Stimulated activated CD4-positive, alpha-beta T cell treated with anti-CD3 and anti-CD28 coated beads, Interleukin-2, amount 100 ng/mL, for 48 hours (primary cell): Measurements from ENCODE around the gene CBLL2.
"Not testable (repeated sequence)": the region's sequence is repeated elsewhere in the genome, so short reads cannot be mapped to it uniquely, and the experiment has no call there.

Experiments
- DNase-seq, 2 donors: peaks; one replicate each; pipeline ENCODE4 v3.0.0-alpha.2; 2020

Gene CBLL2, protein sequence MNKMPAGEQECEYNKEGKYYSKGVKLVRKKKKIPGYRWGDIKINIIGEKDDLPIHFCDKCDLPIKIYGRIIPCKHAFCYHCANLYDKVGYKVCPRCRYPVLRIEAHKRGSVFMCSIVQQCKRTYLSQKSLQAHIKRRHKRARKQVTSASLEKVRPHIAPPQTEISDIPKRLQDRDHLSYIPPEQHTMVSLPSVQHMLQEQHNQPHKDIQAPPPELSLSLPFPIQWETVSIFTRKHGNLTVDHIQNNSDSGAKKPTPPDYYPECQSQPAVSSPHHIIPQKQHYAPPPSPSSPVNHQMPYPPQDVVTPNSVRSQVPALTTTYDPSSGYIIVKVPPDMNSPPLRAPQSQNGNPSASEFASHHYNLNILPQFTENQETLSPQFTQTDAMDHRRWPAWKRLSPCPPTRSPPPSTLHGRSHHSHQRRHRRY

DNA sequence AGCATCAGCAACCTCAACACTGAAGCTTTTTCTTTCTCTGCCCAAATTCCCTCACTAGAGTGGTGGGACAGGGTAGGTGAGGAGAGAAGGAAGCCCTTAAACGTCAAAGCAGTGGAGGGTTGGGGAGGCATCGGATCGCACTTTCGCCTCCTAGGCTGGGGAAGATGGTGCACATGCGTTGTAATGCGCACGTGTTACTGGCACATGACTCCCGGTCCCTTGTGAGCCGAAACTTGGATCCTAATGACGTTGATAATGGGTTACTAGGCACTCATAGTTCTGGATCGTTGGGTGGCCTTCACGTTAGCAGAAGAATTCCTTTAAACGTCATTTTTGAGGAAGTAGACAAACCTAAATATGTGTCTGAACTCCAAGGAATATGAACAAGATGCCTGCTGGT is at the start of gene CBLL2:
CBLL2 (plus strand) TSS at position 301 of the 400 bp plus-strand sequence; CDS start at position 380, 79 bp downstream.
- no peak for DNase-seq

DNA sequence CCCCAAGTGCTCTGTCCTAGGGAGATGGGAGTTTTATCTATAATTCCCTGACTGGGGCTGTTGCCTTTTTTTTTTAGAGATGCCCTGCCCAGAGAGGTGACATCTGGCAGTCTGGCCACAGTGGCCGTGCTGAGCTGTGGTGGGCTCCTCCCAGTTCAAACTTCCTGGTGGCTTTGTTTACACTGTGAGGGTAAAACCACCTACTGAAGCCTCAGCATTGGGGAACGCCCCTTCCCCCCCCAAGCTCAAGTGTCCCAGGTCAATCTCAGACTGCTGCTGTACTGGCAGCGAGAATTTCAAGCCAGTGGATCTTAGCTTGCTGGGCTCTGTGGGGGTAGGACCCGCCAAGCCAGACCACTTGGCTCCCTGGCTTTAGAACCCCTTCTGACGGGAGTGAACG is 38.3 kb upstream of the CBLL2 start:
- DNase-seq = no peak

DNA sequence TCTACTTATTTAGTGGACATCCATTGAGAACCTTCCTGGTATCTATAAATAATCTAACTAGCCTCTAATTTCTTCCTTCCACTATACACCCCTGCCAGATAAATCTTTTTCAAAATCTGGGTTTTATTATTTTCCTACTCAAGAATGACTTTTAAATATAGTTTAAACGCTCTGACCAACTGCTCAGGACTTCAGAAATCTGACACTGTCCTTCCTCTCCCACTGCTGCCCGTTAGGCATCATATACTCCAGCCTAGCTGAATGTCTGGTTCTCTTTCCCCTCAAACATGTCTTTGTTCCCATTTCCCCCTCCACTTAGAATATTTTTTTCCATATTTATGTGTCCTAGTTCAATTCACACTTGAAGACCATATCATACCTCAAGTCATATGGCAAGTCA is 35.2 kb upstream of the CBLL2 start:
- no peak for DNase-seq

DNA sequence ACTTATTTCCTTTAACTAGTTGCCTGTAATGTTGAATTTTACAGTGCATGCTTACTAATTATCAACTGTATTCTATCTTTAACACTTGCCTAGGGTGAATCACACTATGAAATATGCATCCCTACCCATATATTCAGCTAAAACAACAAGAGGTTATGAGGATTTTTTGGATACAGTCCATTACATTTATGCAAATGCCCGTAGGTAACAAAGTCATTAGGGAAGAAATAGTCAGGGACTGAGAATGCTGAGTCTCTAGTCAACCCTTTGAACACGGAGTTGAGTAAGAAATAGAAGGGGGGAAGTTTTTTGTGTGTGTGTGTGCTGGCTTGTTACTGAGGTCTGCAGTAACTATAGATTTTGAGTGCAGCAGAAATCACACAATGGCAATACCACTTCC is 26.1 kb upstream of the CBLL2 start:
- DNase-seq = no peak

DNA sequence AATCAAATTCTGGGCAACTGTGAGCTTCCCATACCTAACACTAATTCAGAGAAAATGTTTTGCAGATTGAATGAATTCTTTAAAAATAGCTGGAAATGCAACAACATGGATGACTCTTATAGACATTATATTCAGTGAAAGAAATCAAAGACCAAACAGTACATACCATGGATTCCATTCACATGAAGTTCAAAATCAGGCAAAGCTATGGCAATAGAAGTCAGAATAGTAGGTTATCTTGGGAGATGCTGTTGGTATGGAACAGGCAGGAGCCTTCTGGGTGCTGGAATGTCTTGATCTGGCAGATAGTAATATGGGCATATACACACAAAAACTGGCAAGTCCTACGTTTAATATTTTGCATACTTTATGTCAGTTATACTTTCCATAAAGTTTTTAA is 25.5 kb upstream of the CBLL2 start:
- DNase-seq = no peak

DNA sequence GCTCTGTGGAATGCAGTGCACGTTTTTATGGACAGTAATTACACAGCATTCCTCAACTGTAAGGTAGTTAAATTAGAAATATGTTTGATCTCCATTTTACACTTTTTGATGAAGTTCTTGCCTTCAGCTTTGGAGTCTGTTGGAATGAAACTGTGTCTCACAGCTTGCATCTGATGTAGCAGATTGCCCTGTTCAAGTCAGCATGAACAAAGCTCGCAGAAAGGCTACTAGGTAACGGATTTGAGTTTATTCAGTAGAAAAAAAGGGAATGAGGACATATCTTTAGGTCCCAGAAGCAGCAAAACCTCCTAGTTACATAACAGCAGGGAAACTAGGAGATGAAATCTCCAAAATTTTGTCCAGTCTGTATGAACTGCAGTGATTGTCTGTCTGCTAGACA is 24.3 kb upstream of the CBLL2 start:
- DNase-seq = no peak

DNA sequence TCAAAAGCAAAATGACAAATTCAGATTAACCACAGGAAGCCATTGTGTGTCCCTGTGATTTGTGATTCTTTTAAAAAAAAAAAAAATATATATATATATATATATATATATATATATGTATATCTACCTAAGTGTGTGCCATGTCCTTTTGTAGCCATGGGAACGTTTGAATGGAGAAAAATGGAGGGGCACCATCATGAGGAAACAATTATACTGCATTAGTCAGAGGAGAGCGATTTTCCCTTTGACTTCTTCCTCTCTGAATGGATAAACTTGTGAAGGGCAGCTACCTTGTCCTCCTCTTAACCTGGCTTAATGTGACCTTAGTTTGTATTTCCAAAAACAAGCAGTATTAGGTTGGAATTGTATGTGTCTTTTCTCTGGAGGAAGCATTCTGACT is 23.3 kb upstream of the CBLL2 start:
- DNase-seq = no peak

DNA sequence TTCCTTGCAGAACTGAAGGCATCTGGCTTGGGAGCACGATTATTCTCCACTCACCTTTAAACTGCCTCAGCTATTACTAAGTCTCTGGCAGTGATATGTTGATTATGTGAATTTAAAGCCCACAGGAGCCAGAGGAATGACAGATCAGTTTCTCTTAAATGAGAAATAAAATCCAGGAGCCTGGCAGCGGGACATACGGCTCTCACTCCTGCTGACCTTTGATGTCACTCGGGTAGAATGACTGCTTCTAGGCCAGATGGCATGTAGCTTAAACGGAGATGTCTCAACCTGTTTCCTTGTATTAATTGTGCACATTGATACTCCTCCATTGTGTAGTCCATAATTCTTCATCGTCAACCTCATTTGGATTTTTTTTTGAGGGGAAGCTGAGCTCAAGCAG is 4.0 kb upstream of the CBLL2 start:
- no peak for DNase-seq

DNA sequence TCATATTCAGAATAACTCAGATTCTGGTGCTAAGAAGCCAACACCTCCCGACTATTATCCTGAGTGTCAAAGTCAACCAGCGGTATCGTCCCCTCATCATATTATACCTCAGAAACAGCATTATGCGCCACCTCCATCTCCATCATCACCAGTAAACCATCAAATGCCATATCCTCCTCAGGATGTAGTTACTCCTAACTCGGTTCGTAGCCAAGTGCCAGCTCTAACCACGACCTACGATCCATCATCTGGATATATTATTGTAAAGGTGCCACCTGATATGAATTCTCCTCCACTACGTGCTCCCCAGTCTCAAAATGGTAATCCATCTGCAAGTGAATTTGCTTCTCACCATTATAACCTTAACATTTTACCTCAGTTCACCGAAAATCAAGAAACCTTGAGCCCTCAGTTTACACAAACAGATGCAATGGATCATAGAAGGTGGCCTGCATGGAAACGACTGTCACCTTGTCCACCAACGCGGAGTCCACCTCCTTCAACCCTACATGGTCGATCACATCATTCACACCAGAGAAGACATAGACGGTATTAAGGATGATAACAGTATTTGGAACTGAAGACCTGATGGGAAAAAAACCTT is 1.1 kb downstream of the CBLL2 start:
- DNase-seq = no peak

DNA sequence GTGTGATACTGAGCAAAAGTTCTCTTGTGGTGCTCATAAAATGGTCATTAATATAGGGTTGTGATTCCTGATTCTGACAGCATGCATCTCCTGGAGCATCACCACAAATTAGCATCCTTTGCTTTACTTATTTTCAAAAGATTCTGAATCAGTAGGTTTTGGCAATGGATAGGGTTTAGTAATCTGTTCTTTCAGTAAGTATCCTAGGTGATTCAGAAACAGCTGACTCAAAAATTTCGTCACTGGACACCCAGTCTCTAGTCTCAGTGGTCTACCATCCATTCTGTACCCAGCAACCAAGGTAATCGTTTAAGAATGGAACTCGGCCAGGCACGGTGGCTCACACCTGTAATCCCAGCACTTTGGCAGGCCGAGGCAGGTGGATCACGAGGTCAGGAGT is 4.1 kb downstream of the CBLL2 start:
- no peak for DNase-seq

DNA sequence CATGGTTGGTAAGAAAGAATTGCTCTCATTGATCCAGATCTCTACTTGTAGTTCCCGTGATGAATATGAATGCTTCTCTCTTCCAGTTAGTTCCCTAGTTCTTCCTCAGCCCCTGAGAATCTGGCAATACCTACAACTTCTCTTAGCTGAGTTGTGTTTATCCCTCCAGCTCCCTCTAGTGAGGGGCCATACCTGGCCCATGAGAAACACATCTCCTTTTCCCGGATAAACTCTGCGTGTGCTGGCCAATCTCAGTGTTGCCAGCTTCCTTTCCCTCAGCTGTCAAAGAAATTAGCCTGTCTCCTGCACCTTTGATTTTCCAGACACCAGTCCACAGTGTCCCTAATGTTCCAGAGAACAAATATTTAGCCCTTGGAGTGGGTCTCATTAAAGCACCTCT is 5.7 kb downstream of the CBLL2 start:
- DNase-seq = no peak

DNA sequence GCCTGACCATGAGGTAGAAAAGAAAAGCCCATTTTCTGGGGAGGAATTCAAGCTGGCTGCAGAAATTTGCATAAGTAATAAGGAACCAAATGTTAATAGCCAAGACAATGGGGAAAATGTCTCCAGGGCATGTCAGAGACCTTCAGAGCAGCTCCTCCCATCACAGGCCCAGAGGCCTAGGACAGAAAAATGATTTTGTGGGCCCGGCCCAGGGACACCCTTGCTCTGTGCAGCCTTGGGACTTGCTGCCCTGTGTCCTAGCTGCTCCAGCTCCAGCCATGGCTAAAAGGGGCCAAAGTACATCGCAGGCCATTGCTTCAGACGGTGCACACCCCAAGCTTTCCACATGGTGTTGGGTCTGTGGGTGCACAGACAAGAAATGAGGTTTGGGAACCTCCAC is 16.5 kb downstream of the CBLL2 start:
- not testable (repeated sequence) for DNase-seq

DNA sequence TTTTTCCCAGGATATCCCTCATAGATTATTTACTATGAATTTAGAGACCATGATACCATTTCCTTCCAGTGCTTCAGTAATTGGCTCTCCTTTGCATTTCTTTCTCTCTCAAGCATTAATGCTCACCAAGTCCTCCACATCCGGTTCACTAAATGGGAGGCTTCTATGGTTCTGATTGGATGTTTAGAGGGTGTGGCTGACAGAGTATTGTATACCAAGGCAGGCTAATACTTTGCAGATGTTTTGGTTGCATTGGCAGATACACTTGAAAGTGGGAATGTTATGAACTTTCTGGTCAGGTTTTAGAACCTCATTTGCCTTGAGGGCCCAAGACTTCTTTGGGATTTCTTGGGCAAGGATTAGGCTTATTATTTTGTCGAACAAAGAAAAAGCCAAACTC is 24.2 kb downstream of the CBLL2 start:
- no peak for DNase-seq

DNA sequence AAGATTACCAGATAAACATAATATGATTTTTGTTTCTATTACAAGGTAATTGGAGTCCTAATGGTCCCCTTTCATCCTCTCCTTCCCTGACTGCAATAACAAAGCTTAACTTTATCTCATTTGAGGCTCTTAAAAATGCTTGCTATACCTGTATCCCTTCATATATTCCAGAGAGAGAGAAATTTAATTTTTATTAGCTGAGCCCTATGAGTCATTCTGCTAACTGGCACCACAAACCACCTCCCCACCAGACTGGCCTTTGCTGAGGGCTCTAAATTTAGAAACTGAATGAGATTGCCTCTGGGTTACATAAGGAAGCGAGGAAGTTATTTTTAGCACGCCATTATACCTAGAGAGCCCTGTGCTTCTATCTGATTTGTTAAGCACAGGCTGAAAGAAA is 27.4 kb downstream of the CBLL2 start:
- no peak for DNase-seq

DNA sequence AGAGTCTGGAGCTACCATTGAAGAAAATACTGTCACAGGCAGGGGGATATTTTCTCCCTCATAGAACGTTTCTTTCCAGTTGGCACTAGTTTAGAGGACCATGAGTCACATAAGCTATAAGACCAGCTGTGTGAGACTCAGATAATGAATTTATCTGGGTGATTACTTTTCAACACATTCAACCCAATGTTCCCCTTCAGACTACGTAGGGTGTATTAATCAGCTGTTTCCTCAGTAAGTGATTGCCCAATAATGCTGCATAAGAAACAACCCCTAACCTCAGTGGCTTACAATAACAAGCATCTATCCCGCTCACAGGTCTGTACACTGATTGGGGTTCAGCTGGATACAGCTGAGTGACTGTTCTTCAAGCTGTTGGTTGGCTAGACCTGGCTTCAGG is 38.1 kb downstream of the CBLL2 start:
- DNase-seq = no peak

DNA sequence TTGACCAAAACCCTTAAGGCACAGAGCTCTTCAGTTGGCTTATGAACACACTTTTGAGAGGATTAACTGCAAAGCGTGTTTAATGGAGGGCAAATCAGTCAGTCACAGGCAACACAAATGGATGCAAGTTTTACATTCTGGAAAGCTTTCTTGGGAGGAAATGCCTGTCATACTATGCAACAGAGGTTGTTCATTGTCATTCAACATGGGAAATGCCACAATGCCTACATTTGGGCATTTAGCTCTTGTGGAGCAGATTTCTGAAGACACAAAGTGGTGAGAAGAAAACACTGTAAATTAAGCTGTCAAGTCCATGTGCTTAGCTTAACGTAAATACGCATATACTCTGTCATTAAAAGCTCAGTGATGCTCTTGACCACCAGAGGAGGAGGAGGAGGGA is 41.1 kb downstream of the CBLL2 start:
- no peak for DNase-seq

DNA sequence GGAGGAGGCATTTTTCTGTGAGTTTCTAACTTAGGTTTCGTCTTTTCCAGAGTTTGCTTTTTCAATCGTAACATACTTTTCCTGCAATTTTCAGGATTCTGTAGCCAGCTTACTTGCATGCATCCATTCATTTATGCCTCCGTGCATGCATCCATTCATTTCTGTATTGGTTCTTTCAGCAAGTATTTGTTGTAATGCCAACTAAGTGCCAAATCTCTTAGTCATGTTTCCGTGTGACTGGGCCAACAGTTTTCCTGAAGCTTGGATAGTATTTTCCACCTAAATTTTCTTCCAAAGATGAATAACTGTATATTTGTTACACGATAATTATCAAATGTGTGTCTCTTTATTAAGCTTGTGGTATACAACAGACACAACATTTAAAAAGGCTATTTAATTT is 41.5 kb downstream of the CBLL2 start:
- DNase-seq = no peak

DNA sequence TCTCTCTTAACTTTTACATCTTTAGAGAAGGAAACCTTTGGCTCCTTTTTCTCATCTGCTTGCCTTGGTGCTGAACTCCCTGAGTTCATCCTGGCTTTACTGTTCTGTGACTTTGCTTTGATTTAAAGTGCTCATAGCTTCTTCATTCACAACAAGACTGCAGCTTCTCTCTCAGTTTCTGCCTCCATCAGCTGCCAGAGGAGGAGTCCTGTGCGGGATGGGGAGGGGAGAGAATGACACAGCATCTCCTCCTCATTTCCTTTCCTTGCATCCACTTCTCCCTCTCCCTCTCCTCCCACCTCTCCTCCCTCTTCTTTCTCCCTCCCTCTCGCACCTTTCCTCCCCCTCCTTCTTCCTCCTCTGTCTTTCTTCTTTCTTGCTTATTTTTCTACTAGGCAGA is 42.0 kb downstream of the CBLL2 start:
- DNase-seq = no peak

DNA sequence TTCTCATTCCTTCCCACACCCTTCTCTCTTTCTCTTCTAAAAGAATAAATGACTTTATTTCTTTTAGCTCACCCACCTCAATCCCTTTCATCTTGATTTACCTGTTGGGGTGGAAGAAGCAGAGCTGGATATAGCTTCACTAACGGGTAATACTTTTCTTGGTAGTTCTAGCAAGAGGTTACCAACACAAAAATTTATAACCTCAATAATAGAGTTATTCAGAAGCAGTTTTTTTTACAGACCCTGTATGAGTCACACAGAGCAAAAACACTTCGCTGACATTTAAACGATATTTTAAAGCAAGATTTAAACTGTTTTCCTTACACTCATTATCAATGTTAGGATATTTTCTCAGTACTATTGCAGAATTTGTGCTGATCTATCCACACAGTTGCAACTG is 42.4 kb downstream of the CBLL2 start:
- DNase-seq = no peak

DNA sequence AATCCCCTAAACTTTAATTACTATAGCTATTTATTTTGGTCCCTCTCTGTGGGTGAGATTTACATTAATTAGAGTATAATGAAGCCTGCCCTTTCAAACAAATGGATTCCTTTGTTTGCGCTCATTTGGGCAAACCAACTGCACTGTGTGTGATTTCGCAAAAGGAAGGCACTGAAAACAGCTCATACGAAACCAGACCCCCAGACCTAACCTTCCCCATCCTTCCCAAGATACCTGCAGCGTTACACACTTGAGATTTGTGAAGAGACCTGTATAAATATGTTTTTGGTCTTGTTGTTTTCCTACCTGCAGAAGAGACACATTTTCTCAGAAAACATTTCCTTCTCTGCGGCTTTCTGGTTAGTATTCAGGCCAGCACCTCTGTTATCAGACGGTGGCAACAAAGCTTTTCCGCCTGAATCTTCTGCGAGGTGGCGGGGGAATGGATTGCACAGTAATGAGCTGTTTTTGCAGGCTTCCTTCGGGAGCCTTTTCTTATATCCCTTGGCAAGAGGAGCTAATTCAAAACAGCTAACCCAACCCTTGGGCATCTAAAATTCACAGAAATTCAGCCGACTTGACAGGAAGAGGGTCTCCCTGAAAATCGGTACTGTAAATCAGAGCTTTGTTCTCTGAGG is 47.6 kb downstream of the CBLL2 start:
- DNase-seq = no peak

DNA sequence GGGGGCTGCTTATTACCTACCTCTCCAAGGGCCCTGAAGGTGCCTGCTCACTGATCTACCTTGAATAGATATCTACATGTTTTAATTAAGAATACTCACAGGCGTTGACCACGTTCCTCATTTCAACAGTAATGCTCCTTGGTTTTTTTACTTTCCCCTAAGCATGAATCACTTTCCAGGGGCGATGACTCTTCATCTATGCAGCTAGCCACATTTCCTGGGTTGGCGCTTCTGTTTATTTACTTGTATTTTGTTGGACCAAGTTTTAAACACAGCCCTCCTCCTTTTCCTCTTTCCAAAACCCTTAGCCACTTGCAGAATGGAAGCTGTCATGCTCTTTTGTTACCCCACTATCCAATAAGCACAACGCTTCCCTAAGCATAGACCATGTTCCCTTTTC is 50.8 kb downstream of the CBLL2 start:
- no peak for DNase-seq
